HepG2 (cell line): ENCODE results near the gene FAM161A. TPM values are rescaled to one million over a fixed set of nuclear protein-coding genes. Genes with fewer than 3 reads are reported as not detected.
A peak's percentile ranks its signal among the peaks of the same experiment; 100 is the strongest.

Experiments used
- ATF2 ChIP-seq: sonication (generic); formaldehyde crosslinking; IDR thresholded peaks from 2 replicates; pipeline ENCODE4 v1.4.0; 2020; ENCODE audit warnings: missing genetic modification reagents
- CREB3 ChIP-seq: sonication (generic); formaldehyde crosslinking; IDR thresholded peaks from 2 replicates; pipeline ENCODE4 v1.5.0; 2020; ENCODE audit warnings: missing genetic modification reagents
- DPF2 ChIP-seq: sonication (generic); formaldehyde crosslinking; IDR thresholded peaks from 2 replicates; pipeline ENCODE4 v1.4.0; 2020; ENCODE audit warnings: mild to moderate bottlenecking, low read depth, missing genetic modification reagents, borderline replicate concordance
- GABPA ChIP-seq, 2 experiments: IDR thresholded peaks; 2 replicates each; pipeline ENCODE4 v1.6.1; 2011 to 2016; ENCODE audit warnings: low read depth in 2 of 2, low read length in 1 of 2, missing biosample characterization in 1 of 2, missing genetic modification characterization in 1 of 2
- HMG20A ChIP-seq: IDR thresholded peaks from 2 replicates; pipeline ENCODE4 v1.6.1; 2016; ENCODE audit warnings: borderline replicate concordance
- KAT7 ChIP-seq: IDR thresholded peaks from 2 replicates; pipeline ENCODE4 v1.6.1; 2018; ENCODE audit warnings: borderline replicate concordance, missing compliant biosample characterization
- MXD1 ChIP-seq: sonication (generic); formaldehyde crosslinking; IDR thresholded peaks from 2 replicates; pipeline ENCODE4 v1.4.0; 2020; ENCODE audit warnings: mild to moderate bottlenecking, missing genetic modification reagents
- MYNN ChIP-seq: sonication (generic); formaldehyde crosslinking; IDR thresholded peaks from 2 replicates; pipeline ENCODE4 v1.4.0; 2020; ENCODE audit warnings: mild to moderate bottlenecking, low read depth, missing genetic modification reagents
- PRDM10 ChIP-seq: sonication (generic); formaldehyde crosslinking; IDR thresholded peaks from 2 replicates; pipeline ENCODE4 v1.4.0; 2020; ENCODE audit warnings: low read depth, missing genetic modification reagents
- ZNF407 ChIP-seq: sonication (generic); formaldehyde crosslinking; IDR thresholded peaks from one replicate; pipeline ENCODE4 v1.5.1; 2020; ENCODE audit warnings: mild to moderate bottlenecking, missing genetic modification reagents; ENCODE audit errors: not compliant biosample characterization
- ZNF576 ChIP-seq: sonication (generic); formaldehyde crosslinking; IDR thresholded peaks from 2 replicates; pipeline ENCODE4 v1.4.0; 2020; ENCODE audit warnings: mild to moderate bottlenecking, missing genetic modification reagents
- polyA plus RNA-seq, 8 experiments: library from polyadenylated mRNA; depleted of rRNA in 3 of 8; stranded (reverse) in 7 of 8; unstranded in 1 of 8; fragments of >200 nt; fragmentation: Illumina TruSeq in 4 of 8; extraction: Trizol in 4 of 8; gene quantifications; 2 replicates each; pipeline versions ENCODE4 v1.2.1 to v1.2.3, GENCODE V29; 2011 to 2016; ENCODE audit warnings: low read depth in 4 of 8, missing spikeins in 1 of 8, mixed read lengths in 1 of 8; ENCODE audit not compliant: insufficient read depth in 1 of 8
- total RNA-seq, 5 experiments: library from RNA; depleted of rRNA; stranded (reverse); fragments of >200 nt; fragmentation: Illumina TruSeq; extraction: Trizol; gene quantifications; 2 replicates each; pipeline ENCODE4 v1.2.3, GENCODE V29; 2016; ENCODE audit warnings: low read depth in 1 of 5

The FAM161A gene
- total and polyA plus RNA-seq, 2 of the 13 experiments (the other 11 are each of a cell fraction or from before 2014, with no cell fraction given): 2.7 to 3.4 TPM

- TF ChIP-seq CREB3 (CRISPR knock-in tag) (no peak), MXD1 (CRISPR knock-in tag) (no peak), ZNF576 (no peak), ATF2 (CRISPR knock-in tag) (0 out of 2 replicates have a peak, but pooled peaks have one; percentile 8), MYNN (CRISPR knock-in tag) (no peak), PRDM10 (0 out of 2 replicates have a peak, but pooled peaks have one; percentile 35), HMG20A (no peak), ZNF407 (peak; percentile 73), DPF2 (CRISPR knock-in tag) (no peak), KAT7 (CRISPR knock-in tag) (0 out of 2 replicates have a peak, but pooled peaks have one; percentile 31), GABPA (IDR thresholded peaks at IDR 0.05; ENCODE audit: low read depth, low read length) (no peak), GABPA (CRISPR knock-in tag; IDR thresholded peaks at IDR 0.05; ENCODE audit: low read depth) (no peak; the same call in none of the 2 replicates)
These were observed 881 bp upstream of the FAM161A start (continued) for GRCh38 chr2:61854564-61855317.
